GM12873 (cell line): ENCODE measurements around the gene ETV6.

Experiments used
- TF ChIP-seq, protein P1 (sequence below): IDR thresholded peaks from 2 replicates; pipeline ENCODE4 v1.5.1; 2012; ENCODE audit warnings: low read depth, mild to moderate bottlenecking, moderate library complexity, low read length, control low read depth; ENCODE audit not compliant: insufficient read depth; ENCODE audit errors: missing control alignments

The ETV6 gene

DNA sequence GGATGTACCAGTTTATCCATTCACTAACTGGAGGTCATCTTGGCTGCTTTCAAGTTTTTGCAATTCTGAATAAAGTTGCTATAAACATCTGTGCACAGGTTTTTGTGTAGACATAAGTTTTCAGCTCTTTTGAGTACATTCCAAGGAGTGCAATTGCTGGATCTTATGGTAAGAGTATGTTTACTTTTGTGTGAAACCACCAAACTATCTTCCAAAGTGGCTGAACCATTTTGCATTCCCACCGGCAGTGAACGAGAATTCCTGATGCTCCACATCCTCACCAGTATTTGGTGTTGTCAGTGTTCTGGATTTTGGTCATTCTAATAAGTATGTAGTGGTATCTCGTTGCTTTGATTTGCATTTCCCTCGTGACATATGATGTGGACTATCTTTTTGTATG lies 270.8 kb downstream of the ETV6 start:
- TF ChIP-seq, protein P1, sequence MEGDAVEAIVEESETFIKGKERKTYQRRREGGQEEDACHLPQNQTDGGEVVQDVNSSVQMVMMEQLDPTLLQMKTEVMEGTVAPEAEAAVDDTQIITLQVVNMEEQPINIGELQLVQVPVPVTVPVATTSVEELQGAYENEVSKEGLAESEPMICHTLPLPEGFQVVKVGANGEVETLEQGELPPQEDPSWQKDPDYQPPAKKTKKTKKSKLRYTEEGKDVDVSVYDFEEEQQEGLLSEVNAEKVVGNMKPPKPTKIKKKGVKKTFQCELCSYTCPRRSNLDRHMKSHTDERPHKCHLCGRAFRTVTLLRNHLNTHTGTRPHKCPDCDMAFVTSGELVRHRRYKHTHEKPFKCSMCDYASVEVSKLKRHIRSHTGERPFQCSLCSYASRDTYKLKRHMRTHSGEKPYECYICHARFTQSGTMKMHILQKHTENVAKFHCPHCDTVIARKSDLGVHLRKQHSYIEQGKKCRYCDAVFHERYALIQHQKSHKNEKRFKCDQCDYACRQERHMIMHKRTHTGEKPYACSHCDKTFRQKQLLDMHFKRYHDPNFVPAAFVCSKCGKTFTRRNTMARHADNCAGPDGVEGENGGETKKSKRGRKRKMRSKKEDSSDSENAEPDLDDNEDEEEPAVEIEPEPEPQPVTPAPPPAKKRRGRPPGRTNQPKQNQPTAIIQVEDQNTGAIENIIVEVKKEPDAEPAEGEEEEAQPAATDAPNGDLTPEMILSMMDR = no peak

DNA sequence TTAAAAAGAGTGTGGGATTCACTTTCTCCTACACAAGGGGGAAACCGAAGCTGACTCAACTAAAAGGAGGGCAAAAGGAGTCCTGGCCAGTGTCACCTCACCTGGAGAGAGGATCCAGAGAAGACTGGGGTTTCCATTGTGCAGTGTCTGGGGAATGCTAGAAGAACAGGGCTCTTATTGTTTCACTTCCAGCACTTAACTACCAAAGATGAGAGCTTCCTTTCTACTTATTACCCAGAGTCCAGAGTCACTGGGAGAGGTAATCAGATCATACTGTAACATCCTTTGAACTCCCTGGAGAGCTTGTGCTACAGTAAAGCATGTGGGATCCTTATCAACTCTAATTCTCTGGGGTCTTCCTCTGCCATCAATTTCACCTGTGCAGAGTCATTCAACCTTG lies 272.9 kb downstream of the ETV6 start:
- TF ChIP-seq, protein P1 = no peak

DNA sequence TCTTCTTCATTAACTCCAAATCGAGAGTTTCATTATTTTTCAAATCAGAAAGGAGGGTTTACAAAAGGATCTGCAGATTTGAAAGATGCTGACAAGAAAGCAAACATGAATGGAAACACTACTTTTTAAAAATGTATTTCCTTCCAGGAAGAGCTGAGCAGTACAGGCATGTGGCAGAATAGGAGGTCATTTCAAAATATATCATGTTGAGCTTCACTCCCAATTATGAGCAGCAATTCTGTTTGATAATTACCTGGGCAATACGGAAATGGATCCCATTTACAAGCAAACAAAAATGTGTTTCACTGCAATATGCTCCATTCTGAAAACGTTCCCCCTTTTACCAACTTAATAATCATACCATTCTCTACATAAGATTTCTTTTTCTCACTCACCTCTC lies 273.6 kb downstream of the ETV6 start:
- TF ChIP-seq, protein P1 = no peak

DNA sequence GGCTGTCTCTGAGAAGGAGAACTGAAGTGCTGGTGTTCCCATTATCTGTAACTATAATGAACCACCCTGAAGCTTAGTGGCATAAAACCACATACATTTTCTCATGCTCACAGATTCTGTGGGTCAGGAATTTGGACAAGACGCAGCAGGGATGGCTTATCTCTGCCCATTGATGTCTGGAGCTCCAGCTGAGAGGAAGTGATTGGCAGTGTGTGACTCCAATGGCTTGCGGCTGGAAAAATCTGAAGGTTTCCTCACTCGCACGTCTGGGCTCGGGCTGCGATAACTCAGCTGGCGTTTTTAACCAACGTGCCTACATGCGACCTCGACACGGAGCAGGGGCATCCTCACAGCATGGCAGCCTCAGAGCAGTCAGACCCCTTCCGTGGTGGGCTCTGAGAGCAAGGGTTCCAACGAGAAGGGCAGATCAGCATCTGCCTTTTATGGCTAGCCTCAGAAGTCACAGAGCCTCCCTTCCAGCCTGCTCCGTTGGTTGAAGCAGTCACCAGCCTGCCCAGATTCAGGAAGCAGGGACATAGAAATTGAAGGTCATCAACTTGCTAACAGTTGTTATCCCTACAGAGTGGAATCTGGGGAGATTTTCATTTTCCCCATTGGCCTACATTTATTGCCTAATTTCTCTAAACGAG lies 277.9 kb downstream of the ETV6 start:
- TF ChIP-seq, protein P1 = no peak

DNA sequence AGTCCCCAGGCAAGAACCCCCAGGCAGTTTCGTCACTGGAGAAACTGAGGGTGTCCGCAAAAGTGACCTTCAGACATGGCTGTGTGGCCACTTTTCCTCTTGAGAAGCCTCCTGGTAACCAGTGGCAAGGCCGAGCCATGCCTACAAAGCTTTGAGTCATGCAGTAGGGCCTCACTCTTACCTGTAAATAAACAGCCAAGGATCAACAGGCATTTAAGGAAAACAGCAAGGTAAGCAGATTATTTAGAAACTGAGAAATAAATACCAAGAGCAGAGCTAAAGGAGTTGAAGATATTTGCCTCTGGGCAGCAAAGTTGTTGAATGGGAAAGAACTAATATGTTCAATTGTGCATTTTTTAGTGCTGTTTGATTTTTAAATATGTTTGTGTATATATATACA lies 280.2 kb downstream of the ETV6 start:
- TF ChIP-seq, protein P1 = no peak

DNA sequence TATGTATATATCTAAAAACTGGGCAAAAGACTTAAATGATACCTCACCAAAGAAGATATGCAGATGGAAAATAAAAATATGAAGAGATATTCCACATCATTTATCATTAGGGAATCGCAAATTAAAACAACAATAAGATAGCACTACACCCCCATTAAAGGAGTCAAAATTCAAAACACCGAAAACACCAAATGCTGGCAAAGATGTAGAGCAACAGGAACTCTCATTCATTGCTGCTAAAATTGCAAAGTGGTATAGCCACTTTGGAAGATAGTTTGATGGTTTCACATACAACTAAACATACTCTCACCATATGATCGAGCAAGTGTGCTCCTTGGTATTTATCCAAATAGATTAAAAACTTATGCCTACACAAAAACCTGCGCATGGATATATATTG lies 289.7 kb downstream of the ETV6 start:
- TF ChIP-seq, protein P1 = no peak

DNA sequence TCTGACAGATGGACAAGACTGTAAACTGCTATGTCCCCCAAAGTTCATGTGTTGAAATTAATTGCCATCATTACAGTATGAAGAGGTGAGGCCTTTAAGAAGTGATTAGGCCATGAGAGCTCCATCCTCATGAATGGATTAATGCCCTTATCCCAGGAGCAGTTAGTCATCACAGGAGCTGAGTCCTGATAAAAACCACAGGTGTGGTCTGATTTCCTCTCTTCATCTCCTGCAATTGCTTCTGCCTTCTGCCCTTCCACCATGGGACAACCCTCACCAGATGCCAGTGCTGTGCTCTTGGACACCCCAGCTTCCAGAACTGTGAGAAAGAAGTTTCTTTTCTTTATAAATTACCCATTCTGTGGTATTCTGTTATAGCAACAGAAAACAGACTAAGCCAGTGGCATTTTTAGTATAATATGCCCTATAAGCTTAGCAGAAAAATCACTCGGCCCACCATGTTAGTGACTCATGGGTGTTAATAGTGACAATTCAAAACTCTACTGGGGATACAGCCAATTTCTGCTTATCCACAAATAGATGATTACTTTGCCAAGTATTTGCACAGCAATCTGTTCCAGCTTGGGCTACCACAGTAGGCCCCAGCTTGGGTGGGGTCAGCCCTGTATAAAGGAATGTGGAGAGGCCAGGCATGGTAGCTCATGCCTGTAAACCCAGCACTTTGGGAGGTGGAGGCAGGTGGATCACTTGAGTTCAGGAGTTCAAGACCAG lies 292.3 kb downstream of the ETV6 start:
- TF ChIP-seq, protein P1 = no peak
